A549 (cell line): ENCODE measurements around the gene TIMM17A.
"Not testable (repeated sequence)": the region's sequence is repeated elsewhere in the genome, so short reads cannot be mapped to it uniquely, and the experiment has no call there.

Experiments
- ESRRA ChIP-seq: fragments of 150-350 bp; IDR thresholded peaks from 2 replicates; pipeline ENCODE4 v1.6.1; 2014; ENCODE audit warnings: mild to moderate bottlenecking, low read length, borderline replicate concordance
- HOXA7 ChIP-seq: fragments of 250-450 bp; sonication (Bioruptor Pico); IDR thresholded peaks from 2 replicates; pipeline ENCODE4 v1.5.0; 2020; ENCODE audit warnings: mild to moderate bottlenecking, moderate library complexity
- MYC ChIP-seq: IDR thresholded peaks from 2 replicates; pipeline ENCODE4 v1.6.1; 2012; ENCODE audit warnings: mild to moderate bottlenecking, inconsistent platforms, low read length, improper control_type of control experiment, borderline replicate concordance
- POLR2A ChIP-seq: IDR thresholded peaks from 2 replicates; pipeline ENCODE4 v1.6.1; 2012; ENCODE audit warnings: mild to moderate bottlenecking, low read length
- TF ChIP-seq, protein P1 (sequence below): fragments of >200 bp; sonication (Bioruptor Twin); formaldehyde crosslinking; IDR thresholded peaks from 3 replicates; pipeline ENCODE4 v1.5.1; 2016
- TF ChIP-seq, protein P2 (sequence below): fragments of 200-600 bp; sonication (generic); IDR thresholded peaks from 2 replicates; pipeline ENCODE4 v1.6.1; 2016; ENCODE audit warnings: antibody characterized with exemption, mild to moderate bottlenecking, moderate library complexity

DNA sequence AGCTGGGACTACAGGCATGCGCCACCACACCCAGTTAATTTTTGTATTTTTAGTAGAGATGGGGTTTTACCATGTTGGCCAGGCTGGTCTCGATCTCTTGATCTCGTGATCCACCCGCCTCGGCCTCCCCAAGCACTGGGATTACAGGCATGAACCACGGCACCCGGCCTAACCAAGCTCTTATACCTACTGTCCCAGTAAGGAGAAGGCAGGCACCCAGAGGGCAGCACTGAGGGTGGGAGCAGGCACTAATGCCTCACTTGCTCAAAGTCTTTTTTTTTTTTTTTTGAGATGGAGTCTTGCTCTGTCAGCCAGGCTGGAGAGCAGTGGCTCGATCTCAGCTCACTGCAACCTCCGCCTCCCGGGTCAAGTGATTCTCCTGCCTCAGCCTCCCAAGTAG lies 15.0 kb upstream of the TIMM17A start:
- TF ChIP-seq POLR2A; ESRRA; MYC; HOXA7 (CRISPR knock-in tag): not testable (repeated sequence)
- TF ChIP-seq, protein P1, sequence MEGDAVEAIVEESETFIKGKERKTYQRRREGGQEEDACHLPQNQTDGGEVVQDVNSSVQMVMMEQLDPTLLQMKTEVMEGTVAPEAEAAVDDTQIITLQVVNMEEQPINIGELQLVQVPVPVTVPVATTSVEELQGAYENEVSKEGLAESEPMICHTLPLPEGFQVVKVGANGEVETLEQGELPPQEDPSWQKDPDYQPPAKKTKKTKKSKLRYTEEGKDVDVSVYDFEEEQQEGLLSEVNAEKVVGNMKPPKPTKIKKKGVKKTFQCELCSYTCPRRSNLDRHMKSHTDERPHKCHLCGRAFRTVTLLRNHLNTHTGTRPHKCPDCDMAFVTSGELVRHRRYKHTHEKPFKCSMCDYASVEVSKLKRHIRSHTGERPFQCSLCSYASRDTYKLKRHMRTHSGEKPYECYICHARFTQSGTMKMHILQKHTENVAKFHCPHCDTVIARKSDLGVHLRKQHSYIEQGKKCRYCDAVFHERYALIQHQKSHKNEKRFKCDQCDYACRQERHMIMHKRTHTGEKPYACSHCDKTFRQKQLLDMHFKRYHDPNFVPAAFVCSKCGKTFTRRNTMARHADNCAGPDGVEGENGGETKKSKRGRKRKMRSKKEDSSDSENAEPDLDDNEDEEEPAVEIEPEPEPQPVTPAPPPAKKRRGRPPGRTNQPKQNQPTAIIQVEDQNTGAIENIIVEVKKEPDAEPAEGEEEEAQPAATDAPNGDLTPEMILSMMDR, result not testable (repeated sequence)
- TF ChIP-seq, protein P2, sequence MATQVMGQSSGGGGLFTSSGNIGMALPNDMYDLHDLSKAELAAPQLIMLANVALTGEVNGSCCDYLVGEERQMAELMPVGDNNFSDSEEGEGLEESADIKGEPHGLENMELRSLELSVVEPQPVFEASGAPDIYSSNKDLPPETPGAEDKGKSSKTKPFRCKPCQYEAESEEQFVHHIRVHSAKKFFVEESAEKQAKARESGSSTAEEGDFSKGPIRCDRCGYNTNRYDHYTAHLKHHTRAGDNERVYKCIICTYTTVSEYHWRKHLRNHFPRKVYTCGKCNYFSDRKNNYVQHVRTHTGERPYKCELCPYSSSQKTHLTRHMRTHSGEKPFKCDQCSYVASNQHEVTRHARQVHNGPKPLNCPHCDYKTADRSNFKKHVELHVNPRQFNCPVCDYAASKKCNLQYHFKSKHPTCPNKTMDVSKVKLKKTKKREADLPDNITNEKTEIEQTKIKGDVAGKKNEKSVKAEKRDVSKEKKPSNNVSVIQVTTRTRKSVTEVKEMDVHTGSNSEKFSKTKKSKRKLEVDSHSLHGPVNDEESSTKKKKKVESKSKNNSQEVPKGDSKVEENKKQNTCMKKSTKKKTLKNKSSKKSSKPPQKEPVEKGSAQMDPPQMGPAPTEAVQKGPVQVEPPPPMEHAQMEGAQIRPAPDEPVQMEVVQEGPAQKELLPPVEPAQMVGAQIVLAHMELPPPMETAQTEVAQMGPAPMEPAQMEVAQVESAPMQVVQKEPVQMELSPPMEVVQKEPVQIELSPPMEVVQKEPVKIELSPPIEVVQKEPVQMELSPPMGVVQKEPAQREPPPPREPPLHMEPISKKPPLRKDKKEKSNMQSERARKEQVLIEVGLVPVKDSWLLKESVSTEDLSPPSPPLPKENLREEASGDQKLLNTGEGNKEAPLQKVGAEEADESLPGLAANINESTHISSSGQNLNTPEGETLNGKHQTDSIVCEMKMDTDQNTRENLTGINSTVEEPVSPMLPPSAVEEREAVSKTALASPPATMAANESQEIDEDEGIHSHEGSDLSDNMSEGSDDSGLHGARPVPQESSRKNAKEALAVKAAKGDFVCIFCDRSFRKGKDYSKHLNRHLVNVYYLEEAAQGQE, result not testable (repeated sequence)
